Liver (tissue), 9 donors: ENCODE measurements around the gene PTPRD. TPM values are rescaled to one million over a fixed set of nuclear protein-coding genes. Genes with fewer than 3 reads are reported as not detected.
"Not testable (repeated sequence)": the region's sequence is repeated elsewhere in the genome, so short reads cannot be mapped to it uniquely, and the experiment has no call there.

ENCODE experiments used
- DNase-seq: peaks from one replicate; pipeline ENCODE4 v3.0.0-alpha.2; 2017; ENCODE audit warnings: low spot score
- H3K27ac ChIP-seq, 2 donors: one replicate each; pipeline ENCODE4 v1.7.0; 2013; ENCODE audit warnings: inconsistent platforms in 2 of 2, low read length in 2 of 2, control low read depth in 1 of 2, low read depth in 1 of 2, mild to moderate bottlenecking in 1 of 2
- H3K27me3 ChIP-seq, 4 donors: one replicate each; pipeline versions ENCODE4 v1.6.1 to v1.7.0; 2013; ENCODE audit warnings: low read length in 3 of 4, inconsistent platforms in 1 of 4, mild to moderate bottlenecking in 1 of 4, moderate library complexity in 1 of 4; ENCODE audit not compliant: control insufficient read depth in 4 of 4, insufficient read depth in 4 of 4
- H3K36me3 ChIP-seq, 4 donors: one replicate each; pipeline versions ENCODE4 v1.6.1 to v1.7.0; 2013; ENCODE audit warnings: low read length in 3 of 4, mild to moderate bottlenecking in 3 of 4, low read depth in 1 of 4, moderate library complexity in 1 of 4; ENCODE audit not compliant: control insufficient read depth in 4 of 4, insufficient read depth in 3 of 4
- H3K4me1 ChIP-seq, 4 donors: one replicate each; pipeline versions ENCODE4 v1.6.1 to v1.7.0; 2013; ENCODE audit warnings: low read length in 3 of 4, mild to moderate bottlenecking in 3 of 4, moderate library complexity in 1 of 4; ENCODE audit not compliant: control insufficient read depth in 4 of 4, insufficient read depth in 4 of 4
- H3K4me3 ChIP-seq, 3 donors: one replicate each; pipeline versions ENCODE4 v1.6.1 to v1.7.0; 2013; ENCODE audit warnings: low read length in 3 of 3, control low read depth in 1 of 3, low read depth in 1 of 3, mild to moderate bottlenecking in 1 of 3
- H3K9ac ChIP-seq, 2 donors: one replicate each; pipeline ENCODE4 v1.7.0; 2013; ENCODE audit warnings: low read length in 2 of 2, mild to moderate bottlenecking in 2 of 2, moderate library complexity in 2 of 2, control low read depth in 1 of 2, low read depth in 1 of 2
- H3K9me3 ChIP-seq, 4 donors: one replicate each; pipeline versions ENCODE4 v1.6.1 to v1.7.0; 2013; ENCODE audit warnings: low read length in 3 of 4; ENCODE audit not compliant: control insufficient read depth in 4 of 4
- ATF3 ChIP-seq: IDR thresholded peaks from 2 replicates; pipeline ENCODE4 v1.6.1; 2016; ENCODE audit warnings: antibody characterized with exemption
- CTCF ChIP-seq: fragments of 150-350 bp; IDR thresholded peaks from 2 replicates; pipeline ENCODE4 v1.5.1; 2017; ENCODE audit warnings: improper control_type of control experiment, low read depth, low read length; ENCODE audit not compliant: missing input control
- FOXA1 ChIP-seq: IDR thresholded peaks from 2 replicates; pipeline ENCODE4 v1.6.1; 2016; ENCODE audit warnings: antibody characterized with exemption
- FOXA2 ChIP-seq: IDR thresholded peaks from 2 replicates; pipeline ENCODE4 v1.6.1; 2016; ENCODE audit warnings: antibody characterized with exemption
- GABPA ChIP-seq, 2 donors: IDR thresholded peaks in 1 of 2; conservative IDR thresholded peaks in 1 of 2; 2 replicates each; pipeline ENCODE4 v1.6.1; 2016; ENCODE audit warnings: antibody characterized with exemption in 2 of 2, mild to moderate bottlenecking in 1 of 2, moderate library complexity in 1 of 2
- JUND ChIP-seq, 2 donors: IDR thresholded peaks; 2 replicates each; pipeline ENCODE4 v1.6.1; 2016; ENCODE audit warnings: antibody characterized with exemption in 2 of 2
- MAX ChIP-seq: IDR thresholded peaks from 2 replicates; pipeline ENCODE4 v1.6.1; 2016; ENCODE audit warnings: antibody characterized with exemption
- NR2F2 ChIP-seq: IDR thresholded peaks from 2 replicates; pipeline ENCODE4 v1.6.1; 2016; ENCODE audit warnings: antibody characterized with exemption
- RAD21 ChIP-seq, 2 donors: IDR thresholded peaks; 2 replicates each; pipeline ENCODE4 v1.6.1; 2016; ENCODE audit warnings: antibody characterized with exemption in 2 of 2, mild to moderate bottlenecking in 2 of 2
- REST ChIP-seq: IDR thresholded peaks from 2 replicates; pipeline ENCODE4 v1.6.1; 2016; ENCODE audit warnings: antibody characterized with exemption, mild to moderate bottlenecking
- SP1 ChIP-seq: IDR thresholded peaks from 2 replicates; pipeline ENCODE4 v1.6.1; 2018; ENCODE audit warnings: antibody characterized with exemption, mild to moderate bottlenecking
- TAF1 ChIP-seq: conservative IDR thresholded peaks from 2 replicates; pipeline ENCODE4 v1.6.1; 2016; ENCODE audit warnings: antibody characterized with exemption, mild to moderate bottlenecking
- YY1 ChIP-seq: IDR thresholded peaks from 2 replicates; pipeline ENCODE4 v1.6.1; 2016; ENCODE audit warnings: antibody characterized with exemption, mild to moderate bottlenecking
- ZBTB33 ChIP-seq: IDR thresholded peaks from 2 replicates; pipeline ENCODE4 v1.6.1; 2016; ENCODE audit warnings: antibody characterized with exemption
- WGBS: extraction: QIAGEN DNeasy Blood & Tissue Kit; methylation state at CpG from one replicate; pipeline ENCODE4 v1.1.7; 2013; 5-methylcytosine and 5-hydroxymethylcytosine counted together
- polyA plus RNA-seq, 2 donors: library from polyadenylated mRNA; stranded (reverse) in 1 of 2; unstranded in 1 of 2; fragments of 200-250 nt in 1 of 2; fragments of >200 nt in 1 of 2; fragmentation: Nextera tagmentation in 1 of 2; extraction: Ambion mirVana in 1 of 2; gene quantifications; one replicate each; pipeline versions ENCODE4 v1.2.1 to v1.2.3, GENCODE V29; 2013 to 2015
- total RNA-seq, 2 donors: library from RNA; depleted of rRNA; stranded (reverse); fragments of >200 nt; gene quantifications; one replicate each; pipeline ENCODE4 v1.2.3, GENCODE V29; 2014
- donor health status: healthy.
- donor health status: healthy.
- donor health status: healthy.
- donor health status: healthy.
- donor health status: healthy.

The PTPRD gene
- total and polyA plus RNA-seq, 4 donors: 0.78 to 34.2 (median 4.7) TPM

- TF ChIP-seq MAX: no peak
These were observed 1632.2 kb downstream of the PTPRD start (continued) for GRCh38 chr9:8980496-8981013.

- Histone ChIP-seq H3K27me3 (no peaks in the 10 kb centered on the region), H3K4me1 (no peaks in the 10 kb centered on the region), H3K4me3 (no peak overlapping the region), H3K9me3 (no peaks in the 10 kb centered on the region), H3K36me3 (no peaks in the 10 kb centered on the region), H3K27ac (no peak overlapping the region), H3K9ac (no peak overlapping the region)
- no peak for DNase-seq
- TF ChIP-seq CTCF (no peak), SP1 (no peak), ZBTB33 (no peak), JUND (IDR thresholded peaks at IDR 0.05) (no peak), GABPA (IDR thresholded peaks at IDR 0.05 in 1 of 2, conservative IDR thresholded peaks at IDR 0.05 in 1 of 2) (no peak), FOXA2 (no peak), RAD21 (IDR thresholded peaks at IDR 0.05) (no peak), YY1 (no peak), REST (no peak), ATF3 (no peak), FOXA1 (no peak), MAX (no peak), NR2F2 (no peak), TAF1 (no peak)
- WGBS: 90% methylated on average over 6 of the region's 6 CpGs
These were observed 1634.5 kb downstream of the PTPRD start for GRCh38 chr9:8978334-8978733.

- not testable (repeated sequence) for H3K4me3 ChIP-seq, H3K36me3 ChIP-seq, DNase-seq, H3K9me3 ChIP-seq, H3K27me3 ChIP-seq, H3K9ac ChIP-seq, H3K27ac ChIP-seq, H3K4me1 ChIP-seq
- WGBS: 49% methylated on average over 3 of the region's 3 CpGs
These were observed 1644.5 kb downstream of the PTPRD start for GRCh38 chr9:8968350-8968749.
